GM19240 (cell line): Measurements from ENCODE around the gene SDHB.

Source experiments
- DNase-seq: peaks from one replicate; pipeline ENCODE4 v3.0.0; 2011; ENCODE audit warnings: low spot score; ENCODE audit not compliant: insufficient read length

SDHB gene

GRCh38 chr1:16969057-16969611 lies 84.7 kb downstream of the SDHB start:
- DNase-seq = no peak
